ENCODE measurements around the gene FMN1.
"Not testable (repeated sequence)": the region's sequence is repeated elsewhere in the genome, so short reads cannot be mapped to it uniquely, and the experiment has no call there.

Gene FMN1

DNA sequence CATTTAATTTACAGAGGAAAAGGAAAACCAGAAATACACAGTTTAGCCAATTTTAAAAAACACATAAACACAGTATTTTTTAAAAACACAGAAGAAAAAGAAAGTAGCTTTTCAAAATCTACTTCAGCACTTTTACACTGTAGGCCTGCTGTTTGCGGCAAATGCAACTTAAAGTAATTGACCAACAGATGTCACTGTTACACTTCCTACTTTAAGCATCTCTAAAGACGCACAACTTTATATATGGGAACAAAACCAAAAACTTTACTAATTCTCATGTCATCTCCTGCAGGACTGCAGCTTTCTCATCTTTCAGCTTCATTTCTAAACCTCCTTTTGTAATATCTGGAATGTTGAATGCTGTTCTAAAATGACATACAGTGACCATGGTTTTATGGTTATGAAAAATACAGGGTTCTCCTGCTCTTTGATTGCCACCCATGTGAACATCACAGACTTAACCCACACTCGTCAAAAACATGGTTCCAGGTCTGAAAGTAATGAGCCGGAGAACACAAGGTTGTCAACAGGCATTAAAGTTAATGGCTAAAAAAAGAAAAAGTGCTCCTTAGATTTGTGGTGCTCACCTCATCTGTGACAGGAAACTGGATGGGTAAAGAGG lies 107.9 kb downstream of the FMN1 start:
- no peak for DNase-seq

DNA sequence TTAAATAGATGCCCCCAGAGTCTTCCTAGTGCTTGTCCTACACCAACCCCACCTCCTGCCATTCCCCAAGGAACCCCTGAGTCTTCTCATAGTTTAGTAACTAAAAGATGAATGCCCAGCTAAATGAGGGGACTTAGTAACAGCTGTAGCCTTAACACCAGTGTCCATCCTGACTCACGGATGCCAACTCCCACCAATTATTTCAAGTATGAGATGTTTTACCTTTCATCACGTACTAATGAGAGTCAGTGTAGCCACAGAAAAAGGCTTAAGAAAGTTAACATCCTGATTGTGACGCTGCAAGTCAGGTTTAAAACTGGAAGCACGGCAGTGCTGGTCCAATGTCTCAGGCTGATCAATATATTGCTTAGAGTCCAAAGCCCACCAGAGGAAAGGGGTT lies 109.9 kb downstream of the FMN1 start:
- no peak for DNase-seq

DNA sequence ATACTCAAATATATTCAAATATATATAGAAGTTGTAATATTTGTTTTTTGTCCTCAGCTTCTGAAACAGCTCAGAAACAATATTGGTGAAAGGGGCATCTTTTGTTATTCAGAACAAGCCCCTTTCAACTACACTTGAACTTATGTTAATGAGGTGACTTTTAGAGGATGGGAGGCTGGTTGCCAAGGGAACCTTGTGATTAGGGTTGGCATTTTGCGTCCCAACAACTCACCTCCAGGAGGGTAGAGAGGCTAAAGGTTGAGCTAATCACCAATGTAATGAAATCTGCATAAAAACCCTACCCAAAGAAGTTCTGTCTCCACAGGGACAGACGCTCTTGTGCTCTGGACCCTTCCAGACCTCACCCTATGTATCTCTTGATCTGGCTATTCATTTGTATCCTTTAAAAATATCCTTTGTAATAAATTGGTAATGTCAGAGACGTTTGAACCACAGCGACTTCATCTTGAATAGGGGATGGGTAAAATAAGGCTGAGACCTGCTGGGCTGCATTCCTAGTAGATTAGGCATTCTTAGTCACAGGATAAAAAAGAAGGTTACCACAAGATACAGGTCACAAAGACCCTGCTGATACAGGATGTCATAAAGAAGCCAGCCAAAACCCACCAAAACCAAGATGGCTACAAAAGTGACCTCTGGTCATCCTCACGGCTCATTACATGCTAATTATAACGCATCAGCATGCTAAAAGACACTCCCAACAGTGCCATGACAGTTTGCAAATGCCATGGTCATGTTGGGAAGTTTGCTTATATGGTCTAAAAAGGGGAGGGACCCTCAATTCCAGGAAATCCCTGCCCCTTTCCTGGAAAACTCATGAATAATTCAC lies 111.1 kb downstream of the FMN1 start:
- DNase-seq: no peak

DNA sequence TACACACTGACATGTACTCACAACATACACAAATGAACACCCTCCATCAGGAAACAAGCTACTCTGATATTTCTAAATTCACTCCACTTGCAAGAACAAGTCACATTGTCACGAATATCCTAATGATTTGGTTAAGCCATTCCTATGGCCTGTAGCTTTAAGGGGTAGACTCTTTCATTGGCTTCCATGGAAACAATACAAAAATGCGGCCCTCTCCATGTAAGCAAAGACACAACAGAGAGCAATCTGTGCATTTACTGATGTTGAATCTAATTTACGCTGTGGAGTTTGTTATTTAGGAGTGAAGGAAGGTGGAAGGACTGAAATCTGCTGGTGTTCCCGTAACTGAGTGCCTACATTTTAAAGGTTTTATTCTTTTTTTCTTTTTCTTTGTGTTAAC lies 114.5 kb downstream of the FMN1 start:
- no peak for DNase-seq

DNA sequence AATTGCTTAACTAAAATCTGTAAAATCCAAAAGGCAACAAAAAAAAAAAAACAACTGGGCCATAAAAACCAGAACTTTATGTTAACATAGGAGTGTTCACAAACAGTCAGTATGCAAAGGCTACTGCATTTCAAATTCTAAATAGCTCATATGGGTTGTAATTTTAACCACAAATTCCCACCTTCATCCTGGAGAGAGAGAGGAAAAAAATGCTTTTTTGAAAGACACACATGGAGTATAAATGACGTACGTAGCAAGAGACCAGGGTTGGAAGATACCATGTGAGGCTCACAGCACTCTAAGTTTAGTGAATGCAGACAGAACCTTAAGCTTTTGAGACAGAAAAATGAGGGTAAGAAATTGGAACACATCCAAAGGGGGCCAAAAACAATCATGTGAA lies 115.9 kb downstream of the FMN1 start:
- DNase-seq: no peak

DNA sequence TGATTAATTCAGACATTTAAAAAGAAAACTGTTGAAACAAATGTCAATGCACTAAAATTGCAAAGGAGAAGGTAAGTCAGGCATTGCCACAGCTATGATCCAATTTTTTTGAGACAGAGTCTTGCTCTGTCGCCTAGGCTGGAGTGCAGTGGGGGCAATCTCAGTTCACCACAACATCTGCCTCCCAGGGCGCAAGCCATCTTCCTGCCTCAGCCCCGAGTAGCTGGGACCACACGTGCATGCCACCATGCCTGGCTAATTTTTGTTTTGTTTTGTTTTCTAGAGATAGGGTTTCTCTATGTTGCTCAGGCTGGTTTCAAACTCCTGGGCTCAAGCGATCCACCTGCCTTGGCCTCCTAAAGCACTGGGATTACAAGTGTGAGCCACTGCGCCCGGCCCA lies 117.6 kb downstream of the FMN1 start:
- no peak for DNase-seq

DNA sequence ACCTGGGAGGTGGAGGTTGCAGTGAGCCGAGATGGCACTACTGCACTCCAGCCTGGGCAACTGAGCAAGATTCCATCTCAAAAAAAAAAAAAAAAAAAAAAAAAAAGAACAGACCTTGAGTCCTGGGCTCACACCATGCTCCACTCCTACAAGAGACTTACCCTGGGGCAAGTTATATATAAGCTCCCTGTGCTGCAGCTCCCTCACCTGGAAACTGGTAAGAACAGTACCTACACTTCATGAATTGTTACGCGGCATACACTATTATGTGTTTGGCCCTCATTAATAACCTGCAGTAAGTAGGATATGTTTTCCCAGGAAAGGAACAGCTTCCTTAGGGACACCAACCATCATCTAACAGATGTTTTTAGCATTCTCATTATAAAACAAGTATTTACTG lies 119.6 kb downstream of the FMN1 start:
- no peak for DNase-seq

DNA sequence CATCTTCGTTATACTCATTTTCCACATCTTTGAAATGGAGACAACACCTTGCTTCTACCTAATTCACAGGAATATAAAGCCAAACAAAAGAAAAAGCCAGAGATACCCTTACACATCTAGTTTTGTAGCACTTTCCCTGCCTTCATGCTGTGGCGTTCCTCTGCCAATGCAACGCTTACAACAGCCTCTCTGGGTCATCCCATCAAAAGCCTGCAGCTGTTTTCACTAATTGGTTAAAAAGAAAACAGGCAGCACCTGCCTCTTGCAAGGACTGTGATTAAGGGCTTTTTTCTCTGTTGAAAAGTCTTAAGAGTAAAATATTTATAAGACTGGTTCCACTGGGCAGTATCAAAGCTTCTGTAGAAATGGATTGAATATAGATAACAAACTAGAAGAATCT lies 120.3 kb downstream of the FMN1 start:
- DNase-seq: no peak

DNA sequence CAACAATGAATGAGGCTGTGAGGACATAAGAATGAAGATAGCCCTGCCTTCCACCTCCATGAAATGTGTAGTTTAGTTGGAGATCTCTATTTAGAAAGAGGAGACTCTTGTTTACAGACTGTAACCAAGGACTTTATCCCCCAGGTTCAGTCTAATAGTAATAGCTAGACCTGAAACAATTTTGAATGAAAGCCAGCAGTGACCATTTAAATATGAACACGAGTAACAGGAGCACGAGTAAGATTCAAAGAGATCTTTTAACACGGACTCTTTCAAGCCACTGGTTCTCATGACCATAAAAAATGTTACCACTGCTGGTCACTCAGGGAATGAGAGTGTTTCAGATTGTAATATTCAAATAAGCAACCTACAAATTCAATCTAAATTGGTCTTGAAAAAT lies 123.1 kb downstream of the FMN1 start:
- DNase-seq: no peak

DNA sequence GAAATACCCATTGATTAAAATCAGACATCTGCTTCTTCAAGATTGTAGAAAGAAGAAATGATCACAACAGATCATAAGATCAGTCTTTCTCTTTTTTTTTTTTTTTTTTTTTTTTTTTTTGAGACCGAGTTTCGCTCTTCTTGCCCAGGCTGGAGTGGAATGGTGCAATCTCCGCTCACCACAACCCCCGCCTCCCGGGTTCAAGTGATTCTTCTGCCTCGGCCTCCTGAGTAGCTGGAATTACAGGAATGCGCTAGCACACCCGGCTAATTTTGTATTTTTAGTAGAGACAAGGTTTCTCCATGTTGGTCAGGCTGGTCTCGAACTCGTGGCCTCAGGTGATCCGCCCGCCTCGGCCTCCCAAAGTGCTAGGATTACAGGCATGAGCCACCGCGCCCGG lies 124.6 kb downstream of the FMN1 start:
- not testable (repeated sequence) for DNase-seq

DNA sequence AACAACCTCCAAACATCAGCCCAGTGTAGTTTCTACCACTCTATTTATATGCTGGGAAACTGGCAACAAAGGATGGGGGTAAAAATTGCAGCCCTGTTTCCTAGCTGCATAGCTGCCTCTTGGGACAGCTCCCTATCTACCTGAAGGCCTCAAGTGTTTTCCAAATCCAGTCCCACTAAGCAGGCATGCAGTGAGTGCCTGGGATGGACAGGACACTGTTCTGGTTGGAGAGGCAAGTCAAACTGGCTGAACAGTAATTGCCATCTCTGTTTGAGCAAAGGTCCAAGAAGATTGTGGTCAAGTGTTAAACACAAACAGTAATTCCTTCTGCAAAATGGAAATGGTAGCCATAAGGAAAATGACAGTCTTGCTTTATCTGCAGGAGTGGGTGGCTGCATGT lies 125.4 kb downstream of the FMN1 start:
- no peak for DNase-seq

DNA sequence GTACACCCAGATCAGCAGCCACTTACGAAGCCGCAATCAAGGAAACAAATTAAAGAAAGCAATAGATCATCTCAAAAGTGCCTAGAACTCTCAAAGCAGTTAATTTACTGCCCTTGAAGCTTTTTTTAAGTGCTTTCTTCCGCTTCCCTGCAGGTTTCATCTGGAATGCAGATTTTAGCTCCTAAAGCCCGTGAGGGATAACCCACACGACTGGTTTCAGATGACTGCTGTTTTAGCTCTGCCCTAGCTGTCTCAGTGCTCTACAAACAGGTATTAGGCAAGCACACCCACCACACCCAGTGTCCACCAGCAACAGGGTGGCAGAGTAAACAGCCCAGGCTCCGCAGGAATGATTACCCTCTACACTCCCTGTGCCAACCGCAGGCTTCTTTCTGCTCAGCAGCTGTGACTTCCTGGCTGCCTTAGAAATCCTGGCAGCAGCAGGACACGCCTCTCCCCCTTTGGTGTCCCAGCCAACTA lies 126.0 kb downstream of the FMN1 start:
- DNase-seq: no peak

DNA sequence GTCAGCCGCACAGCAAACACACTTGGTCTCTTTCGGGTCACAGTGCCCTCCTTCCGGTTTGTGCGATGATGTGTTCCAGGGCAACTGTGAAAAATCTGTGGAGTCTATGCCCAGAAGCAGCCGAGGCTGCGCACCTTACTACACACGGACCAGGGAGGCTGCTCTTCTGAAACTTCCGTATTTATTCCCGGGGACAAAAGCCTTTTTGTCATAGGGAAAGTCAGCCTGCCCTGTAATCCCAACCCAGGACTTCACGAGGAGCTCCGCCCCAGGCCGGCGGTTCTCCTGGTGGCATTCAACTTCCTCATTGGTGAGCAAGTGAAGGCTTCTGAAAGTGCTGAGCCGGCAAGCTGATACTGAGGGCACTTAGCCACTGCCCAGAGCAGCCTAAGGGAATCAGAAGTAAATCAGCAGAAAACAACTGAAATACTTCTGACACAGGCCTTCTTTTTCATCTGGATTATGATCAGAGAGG lies 126.5 kb downstream of the FMN1 start:
- no peak for DNase-seq

DNA sequence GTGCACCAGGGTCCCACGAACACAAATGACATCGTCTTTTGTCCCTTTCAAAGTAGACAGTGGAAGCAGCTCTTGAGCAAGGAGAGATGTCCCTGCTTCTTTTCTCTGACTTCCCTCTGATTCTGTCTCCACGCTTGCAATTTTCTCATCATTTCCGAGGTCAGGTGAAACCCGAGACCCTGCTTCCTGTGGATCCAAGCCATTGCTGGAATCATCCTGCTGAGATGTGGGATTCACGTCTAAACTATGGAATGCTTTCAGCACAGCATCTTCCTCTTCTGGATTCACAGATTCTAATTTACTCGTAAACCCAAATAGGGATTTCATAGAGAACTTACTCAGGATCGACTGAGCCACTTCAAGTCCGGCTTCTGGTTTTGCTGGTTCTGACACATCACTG lies 127.1 kb downstream of the FMN1 start:
- no peak for DNase-seq

DNA sequence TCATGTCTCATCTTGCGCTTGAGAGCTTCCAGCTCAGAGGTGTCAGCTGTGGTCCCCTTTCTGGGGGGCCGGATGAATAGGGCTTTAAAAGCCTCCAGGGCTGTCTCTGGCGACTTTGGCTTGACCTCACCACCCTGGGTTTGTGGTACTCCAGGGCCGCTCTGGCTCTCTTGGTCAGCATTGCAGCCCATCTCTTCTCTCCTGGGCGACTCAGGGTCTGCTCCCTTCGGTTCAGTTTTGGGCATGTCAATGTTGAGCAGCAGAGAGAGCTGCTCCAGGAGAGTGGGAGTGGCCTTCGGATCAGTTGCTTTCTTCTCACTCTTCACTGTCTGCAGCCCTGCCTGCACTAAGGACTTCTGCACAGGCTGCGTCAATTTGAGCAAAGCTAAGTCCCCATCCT lies 127.9 kb downstream of the FMN1 start:
- no peak for DNase-seq

DNA sequence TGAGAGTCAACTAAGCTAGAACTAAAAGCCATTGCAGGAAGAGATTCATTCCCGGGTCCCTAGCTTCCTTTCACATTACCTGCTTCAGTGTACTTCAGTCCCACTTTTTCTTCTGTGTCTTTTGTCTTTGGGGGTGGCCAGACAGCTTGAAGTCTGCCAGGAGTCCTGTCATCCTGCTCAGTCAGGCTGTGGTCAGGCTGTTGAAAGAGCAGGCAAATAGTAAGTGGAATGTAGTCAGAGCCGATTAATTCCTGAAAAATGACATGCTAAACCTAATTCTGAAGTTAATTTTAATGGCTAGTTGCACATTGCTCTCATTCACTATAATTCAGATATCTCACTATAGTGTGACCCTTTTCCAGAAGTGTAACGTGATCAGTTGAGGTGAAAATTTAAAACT lies 129.6 kb downstream of the FMN1 start:
- DNase-seq: no peak

DNA sequence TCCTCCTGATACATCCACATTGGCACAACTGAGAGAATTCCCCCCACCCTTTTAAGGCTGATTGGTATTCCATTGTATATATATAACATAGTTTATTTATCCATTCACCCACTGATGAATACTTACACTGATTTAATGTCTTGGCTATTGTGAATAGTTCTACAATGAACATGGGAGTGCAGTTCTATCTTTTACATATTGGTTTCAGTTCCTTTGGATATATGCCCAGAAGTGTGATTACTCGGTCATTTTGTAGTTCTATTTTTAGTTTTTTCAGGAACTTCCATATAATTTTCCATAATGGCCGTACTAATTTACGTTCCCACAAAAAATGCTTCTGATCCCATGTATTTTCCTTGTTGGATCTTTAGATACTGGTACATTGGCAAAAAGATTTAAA lies 135.3 kb downstream of the FMN1 start:
- no peak for DNase-seq

DNA sequence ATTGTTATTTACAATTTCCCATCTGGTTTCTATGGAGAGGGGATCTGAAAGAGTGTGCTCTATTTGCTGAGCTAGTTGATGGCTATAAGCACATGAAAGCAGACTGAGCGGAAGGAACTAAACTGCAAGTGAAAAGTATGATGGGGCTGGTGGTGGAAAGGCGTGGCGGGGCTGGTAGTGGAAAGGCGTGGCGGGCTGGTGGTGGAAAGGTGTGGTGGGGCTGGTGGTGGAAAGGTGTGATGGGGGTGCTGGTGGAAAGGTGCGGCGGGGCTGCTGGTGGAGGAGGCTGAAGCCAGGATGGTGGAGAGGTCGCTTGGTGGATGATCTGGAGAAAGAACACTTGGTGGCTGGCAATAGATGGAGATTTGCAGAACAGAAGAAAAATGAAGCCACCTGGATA lies 136.7 kb downstream of the FMN1 start:
- DNase-seq: no peak

DNA sequence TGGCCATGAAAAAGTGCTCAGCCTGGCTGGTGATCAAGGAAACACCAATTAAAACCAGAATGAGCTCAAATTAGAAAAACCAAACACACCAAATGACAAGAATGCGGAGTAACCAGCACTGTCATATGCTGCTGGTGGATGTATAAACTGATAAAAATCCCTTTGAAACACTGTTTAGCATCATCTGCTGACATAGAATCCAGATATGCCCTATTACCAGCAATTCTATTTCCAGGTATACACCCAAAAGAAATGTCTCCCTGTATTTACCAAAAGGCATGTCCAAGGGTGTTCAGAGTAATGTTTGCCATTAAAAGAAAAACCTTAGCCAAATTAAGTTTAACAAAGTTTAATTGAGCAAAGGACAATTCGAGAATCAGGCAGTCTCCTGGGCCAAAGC lies 138.6 kb downstream of the FMN1 start:
- no peak for DNase-seq

DNA sequence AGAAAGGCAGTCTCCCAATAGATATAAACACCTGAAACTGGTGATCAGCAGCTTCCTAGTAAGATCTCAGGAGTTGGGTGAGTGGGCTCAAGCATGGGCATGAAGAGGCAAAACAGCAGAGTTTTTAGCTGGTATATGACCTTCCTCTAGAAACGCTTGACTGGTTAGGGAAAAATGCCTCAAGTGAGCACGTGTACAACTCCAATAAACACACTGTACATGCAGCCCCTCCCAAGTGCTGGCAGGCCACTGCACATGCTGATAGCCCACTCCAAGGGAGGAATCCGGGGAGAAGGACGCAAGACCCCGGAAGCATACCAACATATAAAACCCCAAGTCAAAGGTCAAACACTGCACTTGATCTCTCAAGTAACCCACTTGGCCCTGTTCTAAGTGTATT lies 143.0 kb downstream of the FMN1 start:
- no peak for DNase-seq

DNA sequence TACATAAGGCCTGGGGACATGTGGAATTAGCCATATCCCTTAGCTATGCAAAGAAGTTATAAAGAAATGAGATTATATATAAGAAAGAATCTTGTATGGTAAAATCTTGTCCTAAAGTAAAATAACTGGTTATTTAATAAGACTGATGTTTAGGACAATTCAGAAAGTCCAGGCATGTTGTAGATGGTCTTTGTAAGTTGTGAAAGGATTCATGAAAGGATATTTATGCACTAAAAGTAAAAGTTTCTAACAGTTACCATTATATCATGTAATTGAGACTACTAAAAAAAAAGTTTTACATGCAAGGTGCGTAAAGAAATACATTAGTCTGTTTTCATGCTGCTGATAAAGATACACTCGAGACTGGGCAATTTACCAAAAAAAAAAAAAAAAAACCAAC lies 146.3 kb downstream of the FMN1 start:
- no peak for DNase-seq

DNA sequence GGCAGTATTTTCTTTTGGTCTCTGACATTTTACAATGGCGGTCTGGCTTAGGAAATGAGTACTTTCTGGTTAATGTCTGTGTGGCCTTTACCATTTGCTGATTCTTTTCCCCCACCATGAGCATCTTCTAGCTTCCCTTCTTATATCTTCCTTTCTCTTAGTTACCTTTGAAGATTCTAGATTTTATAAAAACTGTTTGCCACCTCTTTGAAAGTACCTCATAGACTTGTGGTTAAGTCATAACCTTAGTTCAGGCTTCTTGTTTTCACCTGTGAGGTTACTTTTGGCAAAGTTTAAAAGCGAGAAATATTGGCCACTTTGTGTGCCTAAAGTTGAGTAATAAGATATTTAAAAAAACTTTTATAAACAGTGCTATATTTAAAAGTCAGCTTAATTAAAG lies 147.4 kb downstream of the FMN1 start:
- DNase-seq: no peak

DNA sequence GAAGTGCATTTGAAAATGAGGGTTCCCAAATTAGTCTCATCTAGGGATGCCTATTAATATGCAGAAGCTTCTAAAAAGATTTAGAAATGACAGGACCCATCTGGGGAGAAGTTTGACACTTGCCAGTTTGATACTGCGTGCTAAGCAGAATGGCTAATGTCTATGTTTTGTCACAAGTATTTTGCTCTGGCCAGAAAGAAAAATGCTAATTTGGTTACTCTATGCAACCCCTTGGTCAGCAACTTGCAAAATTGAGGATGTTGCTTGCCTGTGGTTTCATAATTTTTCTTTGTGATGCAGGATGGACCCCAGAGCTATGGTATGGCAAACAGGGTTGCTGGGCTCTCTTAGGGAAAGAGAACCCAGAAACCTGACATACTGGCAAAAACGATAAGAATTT lies 148.2 kb downstream of the FMN1 start:
- no peak for DNase-seq

DNA sequence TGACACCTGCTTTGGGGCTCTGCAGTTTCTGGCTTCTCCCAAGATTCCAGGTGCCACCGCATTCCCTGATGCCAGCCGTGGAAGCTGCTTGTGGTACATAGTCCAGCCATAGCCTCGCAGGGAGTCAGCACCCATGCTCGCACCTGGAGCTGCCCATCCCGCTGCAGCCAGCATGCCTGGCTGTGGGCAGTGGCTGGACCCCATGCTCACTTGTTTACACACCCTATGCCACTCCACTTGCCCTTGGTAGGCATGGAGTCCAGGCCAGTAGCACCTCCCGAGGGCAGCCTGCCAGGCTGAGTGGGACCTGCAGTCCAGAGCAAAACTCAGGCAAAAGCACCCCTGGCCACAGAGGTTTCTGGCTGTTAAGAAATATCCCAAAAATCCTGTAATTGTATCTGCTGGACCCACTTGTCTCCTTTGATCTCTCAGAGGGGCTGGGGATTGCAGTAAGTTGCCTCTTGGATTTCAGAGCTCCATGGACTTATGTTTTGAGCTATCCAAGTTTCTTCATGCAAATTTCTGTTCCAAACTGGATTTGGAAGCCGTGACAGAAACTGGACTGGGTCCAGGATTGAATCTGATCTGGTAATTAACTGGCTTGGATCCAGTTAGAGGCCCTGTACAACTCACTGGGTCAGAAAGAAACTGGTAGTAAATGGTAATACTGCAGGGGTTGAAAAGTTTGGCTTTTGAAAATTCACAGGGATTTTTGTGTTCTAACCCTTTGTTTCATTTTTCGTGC lies 149.3 kb downstream of the FMN1 start:
- no peak for DNase-seq

Data from KG1 (cell line).